ENCODE results near the gene C17orf58. TPM values are rescaled to one million over a fixed set of nuclear protein-coding genes. Genes with fewer than 3 reads are reported as not detected.
"Not testable (repeated sequence)": the region's sequence is repeated elsewhere in the genome, so short reads cannot be mapped to it uniquely, and the experiment has no call there.

C17orf58 gene
- total RNA-seq, 1 donor from 2014 or later, result 10.0 TPM

DNA sequence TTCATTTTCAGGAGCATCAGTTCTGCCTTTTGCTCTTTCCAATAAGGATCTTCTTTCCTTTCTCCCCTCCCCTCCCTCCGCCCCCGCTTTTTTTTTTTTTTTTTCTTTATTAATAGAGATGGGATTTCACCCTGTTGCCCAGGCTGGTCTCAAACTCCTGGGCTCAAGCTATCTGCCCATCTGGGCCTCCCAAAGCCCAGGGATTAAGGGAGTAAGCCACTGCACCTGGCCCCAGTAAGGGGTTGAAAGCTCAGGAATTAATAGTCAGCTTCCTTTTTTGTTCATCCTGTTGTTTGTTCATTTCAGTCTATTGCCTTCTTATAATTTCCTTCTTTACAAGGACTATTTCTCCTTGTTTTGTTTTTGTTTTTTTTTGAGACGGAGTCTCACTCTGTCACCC is 7.9 kb upstream of the C17orf58 start:
- no peak for DNase-seq (ENCODE audit: low spot score)

- DNase-seq (ENCODE audit: low spot score), result no peak
These were observed 3.1 kb upstream of the C17orf58 start for GRCh38 chr17:67999291-67999911.

GRCh38 chr17:67998466-67998865 is 2.2 kb upstream of the C17orf58 start:
- no peak for DNase-seq (ENCODE audit: low spot score)

GRCh38 chr17:67995570-67996263 is 552 bp downstream of the C17orf58 start:
- DNase-seq (ENCODE audit: low spot score), result no peak

- DNase-seq (ENCODE audit: low spot score), result no peak
These were observed 1.3 kb downstream of the C17orf58 start for GRCh38 chr17:67994817-67995569.

GRCh38 chr17:67993998-67994361 is 2.3 kb downstream of the C17orf58 start:
- no peak for DNase-seq (ENCODE audit: low spot score)

- peak; percentile 87 for DNase-seq (ENCODE audit: low spot score)
These were observed 2.9 kb downstream of the C17orf58 start for GRCh38 chr17:67993153-67993997.

GRCh38 chr17:67992548-67993152 is 3.6 kb downstream of the C17orf58 start:
- no peak for DNase-seq (ENCODE audit: low spot score)

- no peak for DNase-seq (ENCODE audit: low spot score)
These were observed 5.4 kb downstream of the C17orf58 start for GRCh38 chr17:67990909-67991308.

DNA sequence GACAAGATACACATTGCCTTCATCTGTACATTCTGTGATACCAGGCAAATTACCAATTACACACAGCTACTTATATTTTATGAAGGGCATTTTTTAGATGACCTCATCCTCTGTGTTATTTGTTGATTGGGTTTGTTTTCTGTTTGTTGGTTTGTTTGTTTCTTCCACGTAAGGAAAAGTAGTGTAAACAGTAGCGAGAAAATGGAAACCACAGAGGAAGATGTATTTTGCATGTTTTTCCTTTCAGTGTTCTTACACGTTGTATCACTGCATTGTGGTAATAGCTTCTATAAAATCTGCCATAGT is 12.9 kb downstream of the C17orf58 start:
- no peak for DNase-seq (ENCODE audit: low spot score)

- DNase-seq (ENCODE audit: low spot score), result no peak
These were observed 13.4 kb downstream of the C17orf58 start for GRCh38 chr17:67982686-67983382.

DNA sequence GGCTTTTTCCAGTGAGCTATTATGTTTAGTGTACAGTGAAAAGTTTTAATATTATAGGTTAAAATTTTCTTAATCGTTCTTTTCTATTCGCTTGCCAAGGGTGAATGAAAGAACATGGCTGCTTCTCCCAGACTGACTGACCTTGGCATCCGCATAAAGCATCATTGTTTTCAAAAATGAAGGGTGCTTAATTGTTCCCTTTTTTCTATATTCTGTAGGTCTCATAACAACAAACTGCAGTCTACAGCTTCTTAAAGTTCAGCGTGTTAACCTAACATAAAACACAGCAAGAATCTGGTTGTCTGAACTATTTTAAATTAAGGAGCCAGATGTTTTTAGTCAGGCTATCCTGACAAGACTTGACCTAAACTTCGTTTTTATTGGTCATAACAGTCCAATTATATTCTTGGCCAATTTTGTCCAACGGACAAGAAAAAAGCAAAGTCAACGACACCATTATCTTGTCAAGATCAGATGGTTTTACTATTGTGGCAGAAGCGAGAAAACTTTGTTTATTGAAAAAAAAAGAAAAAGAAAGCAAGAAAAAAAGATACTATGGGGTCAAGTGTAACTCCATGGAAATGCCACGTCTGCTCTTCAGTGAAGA is 14.1 kb downstream of the C17orf58 start:
- no peak for DNase-seq (ENCODE audit: low spot score)

DNA sequence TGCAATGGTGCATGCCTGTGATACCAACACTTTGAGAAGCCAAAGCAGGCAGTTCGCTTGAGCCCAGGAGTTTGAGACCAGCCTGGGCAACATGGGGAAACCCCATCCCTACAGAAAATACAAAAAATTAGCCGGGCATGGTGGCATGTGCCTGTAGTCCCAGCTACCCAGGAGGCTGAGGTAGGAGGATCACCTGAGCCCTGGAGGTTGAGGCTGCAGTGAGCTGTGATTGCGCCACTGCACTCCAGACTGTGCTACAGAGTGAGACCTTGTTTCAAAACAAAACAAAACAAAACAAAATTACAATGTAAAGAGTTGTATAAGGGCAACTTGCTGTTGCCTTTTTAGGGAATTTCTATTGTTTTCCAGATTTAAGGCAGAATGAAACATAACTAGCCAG is 15.4 kb downstream of the C17orf58 start:
- DNase-seq (ENCODE audit: low spot score), result not testable (repeated sequence)

GRCh38 chr17:67980456-67980855 is 15.8 kb downstream of the C17orf58 start:
- DNase-seq (ENCODE audit: low spot score), result no peak

- not testable (repeated sequence) for DNase-seq (ENCODE audit: low spot score)
These were observed 20.0 kb downstream of the C17orf58 start for GRCh38 chr17:67976306-67976705.

- no peak for DNase-seq (ENCODE audit: low spot score)
These were observed 21.6 kb downstream of the C17orf58 start for GRCh38 chr17:67974598-67975066.

DNA sequence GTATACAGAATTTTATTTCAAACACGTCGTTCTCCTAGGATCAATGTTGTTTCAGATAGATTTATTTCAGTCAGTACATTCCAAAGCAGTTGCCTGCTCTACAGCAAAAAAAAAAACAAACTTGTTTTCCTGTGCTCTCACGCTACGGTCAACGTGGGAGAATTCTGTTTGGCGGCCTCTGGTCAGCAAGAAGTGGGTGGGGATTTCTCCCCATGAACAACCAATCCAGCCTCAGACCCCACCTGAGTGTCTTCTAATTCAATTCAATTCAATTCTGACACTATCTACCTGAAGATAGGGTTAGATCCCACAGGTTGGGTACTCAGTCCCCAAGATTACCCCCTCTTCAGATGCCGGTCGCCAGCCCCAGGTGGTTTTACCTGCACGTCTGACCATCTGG is 22.1 kb downstream of the C17orf58 start:
- DNase-seq (ENCODE audit: low spot score), result no peak

GRCh38 chr17:67970783-67971182 is 25.5 kb downstream of the C17orf58 start:
- no peak for DNase-seq (ENCODE audit: low spot score)

GRCh38 chr17:67963145-67963572 is 33.1 kb downstream of the C17orf58 start:
- DNase-seq (ENCODE audit: low spot score), result peak; percentile 85

- DNase-seq (ENCODE audit: low spot score), result not testable (repeated sequence)
These were observed 34.1 kb downstream of the C17orf58 start for GRCh38 chr17:67962156-67962555.

Measured in mucosa of gallbladder (tissue), 1 donor.